ENCODE data around the gene EHHADH.

The EHHADH gene

GRCh38 chr3:185157347-185157746 is 96.5 kb downstream of the EHHADH start:
- H3K4me3 ChIP-seq (replicated peaks; ENCODE audit: low read depth, low read length): no peak overlapping the region
- DNase-seq (ENCODE audit: extremely low read depth, low read depth): no peak
- TF ChIP-seq, protein P1, sequence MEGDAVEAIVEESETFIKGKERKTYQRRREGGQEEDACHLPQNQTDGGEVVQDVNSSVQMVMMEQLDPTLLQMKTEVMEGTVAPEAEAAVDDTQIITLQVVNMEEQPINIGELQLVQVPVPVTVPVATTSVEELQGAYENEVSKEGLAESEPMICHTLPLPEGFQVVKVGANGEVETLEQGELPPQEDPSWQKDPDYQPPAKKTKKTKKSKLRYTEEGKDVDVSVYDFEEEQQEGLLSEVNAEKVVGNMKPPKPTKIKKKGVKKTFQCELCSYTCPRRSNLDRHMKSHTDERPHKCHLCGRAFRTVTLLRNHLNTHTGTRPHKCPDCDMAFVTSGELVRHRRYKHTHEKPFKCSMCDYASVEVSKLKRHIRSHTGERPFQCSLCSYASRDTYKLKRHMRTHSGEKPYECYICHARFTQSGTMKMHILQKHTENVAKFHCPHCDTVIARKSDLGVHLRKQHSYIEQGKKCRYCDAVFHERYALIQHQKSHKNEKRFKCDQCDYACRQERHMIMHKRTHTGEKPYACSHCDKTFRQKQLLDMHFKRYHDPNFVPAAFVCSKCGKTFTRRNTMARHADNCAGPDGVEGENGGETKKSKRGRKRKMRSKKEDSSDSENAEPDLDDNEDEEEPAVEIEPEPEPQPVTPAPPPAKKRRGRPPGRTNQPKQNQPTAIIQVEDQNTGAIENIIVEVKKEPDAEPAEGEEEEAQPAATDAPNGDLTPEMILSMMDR (IDR thresholded peaks at IDR 0.05; ENCODE audit: low read depth, low read length, missing control alignments): no peak

- DNase-seq (ENCODE audit: extremely low read depth, low read depth): no peak
- TF ChIP-seq, protein P1 (IDR thresholded peaks at IDR 0.05; ENCODE audit: low read depth, low read length, missing control alignments): no peak
Observed at GRCh38 chr3:185155678-185156077, 98.2 kb downstream of the EHHADH start.

DNA sequence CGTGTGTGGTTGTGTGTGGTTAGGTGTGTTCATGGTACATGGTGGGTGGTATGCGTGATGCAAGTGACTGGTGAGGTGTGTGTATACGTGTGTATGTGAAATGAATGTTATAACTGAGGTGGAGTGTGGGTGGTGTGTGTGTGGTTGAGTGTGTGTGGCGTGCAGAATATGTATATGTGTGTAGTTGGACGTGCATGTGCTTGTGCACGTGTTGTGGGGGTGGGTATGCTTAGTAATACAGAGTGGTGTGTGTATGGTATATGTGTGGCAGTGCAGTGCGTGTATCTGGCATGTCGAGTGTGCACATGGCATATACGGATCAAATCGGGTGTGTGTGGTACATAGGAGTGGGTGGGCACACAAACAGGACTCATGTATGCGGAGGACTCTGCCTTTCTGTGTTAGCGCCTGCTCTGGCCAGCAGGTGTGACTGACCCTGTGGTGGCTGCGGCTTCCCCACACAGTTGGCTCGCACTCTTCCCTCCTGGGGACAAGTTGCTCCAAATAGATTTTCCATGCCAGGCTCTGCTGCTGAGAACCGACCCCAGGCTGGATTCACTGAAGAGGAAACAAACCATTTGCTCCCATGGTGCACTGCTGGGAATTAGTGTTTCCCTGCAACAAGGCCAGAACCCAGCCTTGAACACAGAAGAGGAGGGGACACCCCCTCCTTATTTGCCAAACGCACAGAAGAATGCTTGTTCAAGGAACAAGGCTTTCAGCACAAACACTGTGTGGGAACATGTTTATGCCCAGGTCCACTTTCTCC is 99.8 kb downstream of the EHHADH start:
- TF ChIP-seq, protein P1 (IDR thresholded peaks at IDR 0.05; ENCODE audit: low read depth, low read length, missing control alignments): no peak
- DNase-seq (ENCODE audit: extremely low read depth, low read depth): no peak
- H3K4me3 ChIP-seq (replicated peaks; ENCODE audit: low read depth, low read length): no peak overlapping the region

More at GRCh38 chr3:185155678-185156077, 98.2 kb downstream of the EHHADH start:
- no peak overlapping the region for H3K4me3 ChIP-seq (replicated peaks; ENCODE audit: low read depth, low read length)

DNA sequence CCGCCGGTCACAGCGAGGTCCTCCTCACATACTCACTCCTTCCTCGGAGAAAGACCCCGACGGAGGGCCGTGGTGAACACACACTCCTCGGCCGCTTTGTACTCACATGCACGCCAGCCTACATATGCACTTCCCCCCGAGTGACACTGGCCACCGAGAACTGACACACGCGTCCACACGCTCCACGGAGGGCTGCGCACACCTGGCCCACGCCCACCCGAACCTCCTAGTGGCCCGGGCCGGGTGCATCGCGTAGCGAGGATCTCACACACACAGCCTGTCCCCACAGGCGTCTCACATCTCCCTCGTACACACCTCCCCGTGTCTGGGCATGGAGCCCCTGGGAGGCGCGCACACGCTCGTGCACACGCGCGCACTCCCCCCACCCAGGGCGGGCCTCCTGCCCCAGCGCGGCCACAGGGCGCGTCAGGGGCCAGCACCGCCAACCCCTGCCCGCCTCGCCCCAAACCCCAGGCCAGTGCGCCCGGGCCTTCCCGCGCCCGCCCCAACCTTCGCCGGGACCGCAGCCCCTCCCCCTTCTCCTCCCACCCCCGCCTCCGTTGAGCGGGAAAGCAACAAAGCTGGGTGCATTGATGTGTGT is 100.6 kb downstream of the EHHADH start:
- H3K4me3 ChIP-seq (replicated peaks; ENCODE audit: low read depth, low read length): peak overlapping the region; percentile 34
- TF ChIP-seq, protein P1 (IDR thresholded peaks at IDR 0.05; ENCODE audit: low read depth, low read length, missing control alignments): no peak
- DNase-seq (ENCODE audit: extremely low read depth, low read depth): no peak

DNA sequence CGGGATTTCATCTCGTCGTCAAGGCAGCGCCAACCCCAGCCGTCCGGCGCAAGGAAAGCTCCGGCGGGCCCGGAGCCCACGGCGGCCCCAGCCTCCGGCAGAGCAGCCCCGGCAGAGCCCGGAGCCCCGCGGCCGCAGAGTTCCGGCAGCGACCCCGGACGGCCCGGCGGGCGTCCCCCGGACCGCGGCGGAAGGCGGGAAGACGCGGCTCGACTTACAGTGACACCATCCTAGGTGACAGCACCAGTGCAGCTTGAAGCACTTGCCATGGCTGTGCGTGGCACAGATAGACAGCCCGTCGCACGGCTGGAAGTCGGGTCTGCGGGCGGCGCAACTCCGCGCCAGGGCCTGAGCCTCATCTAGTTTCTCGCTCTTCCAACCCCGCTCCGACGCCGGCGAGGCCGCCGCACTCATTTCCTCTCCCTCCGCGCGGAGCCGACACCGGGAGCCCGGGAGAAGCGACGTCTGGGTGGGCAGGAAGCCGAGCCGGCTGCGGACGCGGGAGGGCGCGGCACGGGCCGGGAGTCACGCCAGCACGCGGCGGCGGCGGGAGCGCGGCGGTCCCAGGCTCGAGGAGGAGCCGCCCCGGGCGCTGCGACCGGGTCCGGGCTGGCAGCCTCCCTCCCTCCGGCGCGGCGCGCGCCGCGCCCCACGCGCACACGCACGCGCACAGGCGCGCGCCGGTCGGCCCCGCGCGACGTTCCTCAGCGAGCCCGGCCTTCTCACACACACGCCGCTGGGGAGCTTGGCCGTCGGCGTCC is 101.3 kb downstream of the EHHADH start, which contains the start of gene C3orf70:
Gene C3orf70 (minus strand): TSS at position 651 of the 761 bp plus-strand sequence. CDS start 237 bp downstream, at position 414.
- DNase-seq (ENCODE audit: extremely low read depth, low read depth): no peak
- H3K4me3 ChIP-seq (replicated peaks; ENCODE audit: low read depth, low read length): peak within 1 kb of the TSS; percentile 34
- TF ChIP-seq, protein P1 (IDR thresholded peaks at IDR 0.05; ENCODE audit: low read depth, low read length, missing control alignments): no peak

- no peak overlapping the region; the same call in 1 of the 2 replicates for H3K4me3 ChIP-seq (replicated peaks; ENCODE audit: low read depth, low read length)
Observed at GRCh38 chr3:185151964-185152409, 101.9 kb downstream of the EHHADH start.

More at GRCh38 chr3:185151964-185152409, 101.9 kb downstream of the EHHADH start:
- DNase-seq (ENCODE audit: extremely low read depth, low read depth): no peak
- TF ChIP-seq, protein P1 (IDR thresholded peaks at IDR 0.05; ENCODE audit: low read depth, low read length, missing control alignments): no peak

Measured in HFF-Myc (cell line).